ENCODE measurements around the gene ATP13A3.

ATP13A3 gene

DNA sequence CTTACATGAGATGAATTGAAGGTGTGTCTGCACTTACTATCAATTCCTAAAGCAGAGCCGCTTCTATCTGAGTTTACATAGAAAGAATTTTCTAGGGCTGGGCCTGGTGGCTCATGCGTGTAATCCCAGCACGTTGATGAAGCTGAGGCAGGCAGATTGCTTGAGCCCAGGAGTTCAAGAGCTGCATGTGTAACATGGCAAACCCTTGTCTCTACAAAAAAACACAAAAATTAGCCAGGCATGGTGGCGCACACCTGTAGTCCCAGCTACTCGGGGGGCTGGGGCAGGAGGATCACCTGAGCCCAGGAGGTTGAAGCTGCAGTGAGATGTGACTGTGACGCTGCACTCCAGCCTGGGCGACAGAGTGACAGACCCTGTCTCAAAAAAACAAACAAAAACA is 18.1 kb upstream of the ATP13A3 start:
- Histone ChIP-seq H2AFZ (ENCODE audit: low read length) (no peak overlapping the region), H3K79me2 (ENCODE audit: insufficient read depth, low read length) (no peaks in the 10 kb centered on the region), H3K27ac (ENCODE audit: low read depth, low read length, poor library complexity, severe bottlenecking) (no peak overlapping the region), H4K20me1 (ENCODE audit: insufficient read depth, low read length) (no peaks in the 10 kb centered on the region), H3K9ac (ENCODE audit: low read length) (no peak overlapping the region), H3K9me3 (ENCODE audit: low read length) (no peaks in the 10 kb centered on the region), H3K36me3 (ENCODE audit: insufficient read depth, low read length) (peaks cover 16% of the 10 kb centered on the region; the same call in 1 of the 2 replicates), H3K9me2 (ENCODE audit: low read depth, low read length) (no peaks in the 10 kb centered on the region), H3K4me3 (ENCODE audit: low read depth, low read length, poor library complexity, severe bottlenecking) (no peak overlapping the region), H3K4me1 (ENCODE audit: insufficient read depth, low read length, severe bottlenecking) (peaks cover 11% of the 10 kb centered on the region), H3F3A (ENCODE audit: insufficient read depth, low read length) (no peaks in the 10 kb centered on the region), H3K4me2 (ENCODE audit: low read length) (no peak overlapping the region), H3K27me3 (ENCODE audit: insufficient read depth, low read length) (no peaks in the 10 kb centered on the region)
- TF ChIP-seq, protein P1, sequence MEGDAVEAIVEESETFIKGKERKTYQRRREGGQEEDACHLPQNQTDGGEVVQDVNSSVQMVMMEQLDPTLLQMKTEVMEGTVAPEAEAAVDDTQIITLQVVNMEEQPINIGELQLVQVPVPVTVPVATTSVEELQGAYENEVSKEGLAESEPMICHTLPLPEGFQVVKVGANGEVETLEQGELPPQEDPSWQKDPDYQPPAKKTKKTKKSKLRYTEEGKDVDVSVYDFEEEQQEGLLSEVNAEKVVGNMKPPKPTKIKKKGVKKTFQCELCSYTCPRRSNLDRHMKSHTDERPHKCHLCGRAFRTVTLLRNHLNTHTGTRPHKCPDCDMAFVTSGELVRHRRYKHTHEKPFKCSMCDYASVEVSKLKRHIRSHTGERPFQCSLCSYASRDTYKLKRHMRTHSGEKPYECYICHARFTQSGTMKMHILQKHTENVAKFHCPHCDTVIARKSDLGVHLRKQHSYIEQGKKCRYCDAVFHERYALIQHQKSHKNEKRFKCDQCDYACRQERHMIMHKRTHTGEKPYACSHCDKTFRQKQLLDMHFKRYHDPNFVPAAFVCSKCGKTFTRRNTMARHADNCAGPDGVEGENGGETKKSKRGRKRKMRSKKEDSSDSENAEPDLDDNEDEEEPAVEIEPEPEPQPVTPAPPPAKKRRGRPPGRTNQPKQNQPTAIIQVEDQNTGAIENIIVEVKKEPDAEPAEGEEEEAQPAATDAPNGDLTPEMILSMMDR (IDR thresholded peaks at IDR 0.05; ENCODE audit: low read length): no peak
- TF ChIP-seq EZH2 (IDR thresholded peaks at IDR 0.05; ENCODE audit: borderline replicate concordance, low read length): no peak

DNA sequence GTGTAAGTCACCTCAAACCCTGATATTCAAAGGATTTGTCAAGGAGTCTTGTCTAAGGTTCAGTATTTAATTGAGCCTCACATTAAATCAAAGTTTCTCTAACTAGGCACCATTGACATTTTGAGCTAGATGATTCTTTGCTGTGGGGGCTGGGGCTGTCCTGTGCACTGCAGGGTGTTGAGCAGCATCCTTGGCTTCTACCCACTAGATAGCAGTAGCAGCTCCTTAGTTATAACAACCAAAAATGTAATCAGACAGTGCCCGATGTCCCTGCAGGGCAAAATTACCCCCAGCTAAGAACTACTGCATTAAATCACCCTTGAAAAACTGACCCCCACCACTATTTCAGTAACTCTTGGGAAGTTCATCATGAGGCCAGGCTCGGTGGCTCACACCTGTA is 17.3 kb upstream of the ATP13A3 start:
- Histone ChIP-seq H3K9ac (ENCODE audit: low read length) (no peak overlapping the region), H3F3A (ENCODE audit: insufficient read depth, low read length) (no peaks in the 10 kb centered on the region), H3K9me3 (ENCODE audit: low read length) (no peaks in the 10 kb centered on the region), H3K79me2 (ENCODE audit: insufficient read depth, low read length) (no peaks in the 10 kb centered on the region), H3K4me2 (ENCODE audit: low read length) (no peak overlapping the region), H3K4me1 (ENCODE audit: insufficient read depth, low read length, severe bottlenecking) (peaks cover 10% of the 10 kb centered on the region), H4K20me1 (ENCODE audit: insufficient read depth, low read length) (no peaks in the 10 kb centered on the region), H3K4me3 (ENCODE audit: low read depth, low read length, poor library complexity, severe bottlenecking) (no peak overlapping the region), H2AFZ (ENCODE audit: low read length) (no peak overlapping the region), H3K9me2 (ENCODE audit: low read depth, low read length) (no peaks in the 10 kb centered on the region), H3K27ac (ENCODE audit: low read depth, low read length, poor library complexity, severe bottlenecking) (no peak overlapping the region), H3K27me3 (ENCODE audit: insufficient read depth, low read length) (no peaks in the 10 kb centered on the region), H3K36me3 (ENCODE audit: insufficient read depth, low read length) (peaks cover 16% of the 10 kb centered on the region; the same call in 1 of the 2 replicates)
- TF ChIP-seq, protein P1 (IDR thresholded peaks at IDR 0.05; ENCODE audit: low read length): no peak
- no peak for TF ChIP-seq EZH2 (IDR thresholded peaks at IDR 0.05; ENCODE audit: borderline replicate concordance, low read length)

DNA sequence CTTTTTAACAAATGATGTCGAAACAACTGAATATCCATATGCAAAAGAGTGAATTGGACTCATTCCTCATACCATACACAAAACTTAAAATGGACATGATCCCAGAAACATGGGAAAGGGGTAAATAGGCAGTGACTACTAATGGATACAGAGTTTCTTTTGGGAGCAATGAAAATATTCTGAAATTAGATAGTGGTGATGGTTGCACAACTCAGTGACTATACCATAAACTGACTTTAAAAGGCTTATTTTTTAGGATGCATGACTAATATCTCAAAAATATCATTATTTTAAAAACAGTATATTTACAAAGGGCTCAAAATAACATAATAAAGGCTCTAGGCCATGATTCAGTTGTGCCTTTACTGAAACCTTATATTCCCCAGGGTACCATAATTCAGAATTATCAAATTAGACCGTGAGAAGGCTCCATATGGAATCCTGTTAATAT is 16.3 kb upstream of the ATP13A3 start:
- H3K27me3 ChIP-seq (ENCODE audit: insufficient read depth, low read length): no peaks in the 10 kb centered on the region
- no peak overlapping the region for H2AFZ ChIP-seq (ENCODE audit: low read length)
- no peak for TF ChIP-seq EZH2 (IDR thresholded peaks at IDR 0.05; ENCODE audit: borderline replicate concordance, low read length)
- TF ChIP-seq, protein P1 (IDR thresholded peaks at IDR 0.05; ENCODE audit: low read length): no peak
- H3F3A ChIP-seq (ENCODE audit: insufficient read depth, low read length): no peaks in the 10 kb centered on the region
- H3K4me3 ChIP-seq (ENCODE audit: low read depth, low read length, poor library complexity, severe bottlenecking): no peak overlapping the region
- H4K20me1 ChIP-seq (ENCODE audit: insufficient read depth, low read length): no peaks in the 10 kb centered on the region
- H3K9ac ChIP-seq (ENCODE audit: low read length): no peak overlapping the region
- H3K79me2 ChIP-seq (ENCODE audit: insufficient read depth, low read length): no peaks in the 10 kb centered on the region
- no peak overlapping the region for H3K27ac ChIP-seq (ENCODE audit: low read depth, low read length, poor library complexity, severe bottlenecking)
- H3K9me2 ChIP-seq (ENCODE audit: low read depth, low read length): no peaks in the 10 kb centered on the region
- H3K36me3 ChIP-seq (ENCODE audit: insufficient read depth, low read length): peaks cover 21% of the 10 kb centered on the region; the same call in 1 of the 2 replicates
- no peak overlapping the region for H3K4me2 ChIP-seq (ENCODE audit: low read length)
- H3K9me3 ChIP-seq (ENCODE audit: low read length): no peaks in the 10 kb centered on the region
- peaks cover 2% of the 10 kb centered on the region for H3K4me1 ChIP-seq (ENCODE audit: insufficient read depth, low read length, severe bottlenecking)
